ENCODE measurements around the gene G6PC2. TPM values are rescaled to one million over a fixed set of nuclear protein-coding genes. Genes with fewer than 3 reads are reported as not detected.

Gene G6PC2
- total RNA-seq, 1 experiment from 2014 or later, result not detected

DNA sequence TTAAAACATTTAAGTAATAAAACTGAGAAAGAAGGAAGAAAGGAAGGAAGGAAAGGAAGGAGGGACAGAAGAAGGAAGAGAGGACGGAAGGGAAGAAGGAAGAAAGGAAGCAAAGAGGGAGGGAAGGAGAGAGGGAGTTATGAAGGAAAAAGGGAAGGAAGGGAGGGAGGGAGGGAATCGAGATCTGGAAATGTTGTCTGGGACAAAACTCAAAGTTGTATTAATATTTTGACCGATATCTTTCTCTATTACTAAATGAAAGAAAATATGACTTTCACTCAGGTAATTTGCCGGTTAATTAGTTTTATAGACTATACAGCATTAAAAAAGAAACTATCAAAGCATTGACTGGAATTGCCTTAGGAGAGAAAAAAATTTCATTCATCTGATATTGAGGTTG, 44.4 kb downstream of the G6PC2 start:
- Mint-ChIP-seq H3K4me3 (ENCODE audit: unreplicated experiment) (no peak overlapping the region), H3K4me1 (ENCODE audit: low read depth, unreplicated experiment) (no peaks in the 10 kb centered on the region), H3K36me3 (ENCODE audit: insufficient read depth, unreplicated experiment) (no peaks in the 10 kb centered on the region), H3K27ac (ENCODE audit: unreplicated experiment) (no peak overlapping the region), H3K9me3 (ENCODE audit: unreplicated experiment) (no peaks in the 10 kb centered on the region), H3K27me3 (ENCODE audit: insufficient read depth, unreplicated experiment) (peaks cover 17% of the 10 kb centered on the region)
- Histone ChIP-seq H3K27me3 (replicated peaks; ENCODE audit: control insufficient read depth, insufficient read depth, low read length) (no peaks in the 10 kb centered on the region), H3K4me1 (no peaks in the 10 kb centered on the region), H3K36me3 (ENCODE audit: control insufficient read depth, insufficient read depth, low read length) (no peaks in the 10 kb centered on the region), H3K9me3 (no peaks in the 10 kb centered on the region), H3K4me3 (ENCODE audit: low read depth, low read length) (no peak overlapping the region)
- TF ChIP-seq, protein P1, sequence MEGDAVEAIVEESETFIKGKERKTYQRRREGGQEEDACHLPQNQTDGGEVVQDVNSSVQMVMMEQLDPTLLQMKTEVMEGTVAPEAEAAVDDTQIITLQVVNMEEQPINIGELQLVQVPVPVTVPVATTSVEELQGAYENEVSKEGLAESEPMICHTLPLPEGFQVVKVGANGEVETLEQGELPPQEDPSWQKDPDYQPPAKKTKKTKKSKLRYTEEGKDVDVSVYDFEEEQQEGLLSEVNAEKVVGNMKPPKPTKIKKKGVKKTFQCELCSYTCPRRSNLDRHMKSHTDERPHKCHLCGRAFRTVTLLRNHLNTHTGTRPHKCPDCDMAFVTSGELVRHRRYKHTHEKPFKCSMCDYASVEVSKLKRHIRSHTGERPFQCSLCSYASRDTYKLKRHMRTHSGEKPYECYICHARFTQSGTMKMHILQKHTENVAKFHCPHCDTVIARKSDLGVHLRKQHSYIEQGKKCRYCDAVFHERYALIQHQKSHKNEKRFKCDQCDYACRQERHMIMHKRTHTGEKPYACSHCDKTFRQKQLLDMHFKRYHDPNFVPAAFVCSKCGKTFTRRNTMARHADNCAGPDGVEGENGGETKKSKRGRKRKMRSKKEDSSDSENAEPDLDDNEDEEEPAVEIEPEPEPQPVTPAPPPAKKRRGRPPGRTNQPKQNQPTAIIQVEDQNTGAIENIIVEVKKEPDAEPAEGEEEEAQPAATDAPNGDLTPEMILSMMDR (IDR thresholded peaks at IDR 0.05; ENCODE audit: insufficient read depth in 1 of 2, low read depth in 1 of 2, low read length in 1 of 2, severe bottlenecking in 1 of 2, unreplicated experiment in 1 of 2), result no peak
- no TSS peak for BruUV-seq (replicated peaks)
- ChIA-PET POLR2A (no interaction called here), CTCF (no interaction called here)
- intact Hi-C loops (cut with micrococcal nuclease; ENCODE audit: unreplicated experiment), result loop anchor here (5.0 kb wide), 1 partner anchor 452 kb away; no protein-coding TSS in a partner anchor
- DNase-seq, result no peak

DNA sequence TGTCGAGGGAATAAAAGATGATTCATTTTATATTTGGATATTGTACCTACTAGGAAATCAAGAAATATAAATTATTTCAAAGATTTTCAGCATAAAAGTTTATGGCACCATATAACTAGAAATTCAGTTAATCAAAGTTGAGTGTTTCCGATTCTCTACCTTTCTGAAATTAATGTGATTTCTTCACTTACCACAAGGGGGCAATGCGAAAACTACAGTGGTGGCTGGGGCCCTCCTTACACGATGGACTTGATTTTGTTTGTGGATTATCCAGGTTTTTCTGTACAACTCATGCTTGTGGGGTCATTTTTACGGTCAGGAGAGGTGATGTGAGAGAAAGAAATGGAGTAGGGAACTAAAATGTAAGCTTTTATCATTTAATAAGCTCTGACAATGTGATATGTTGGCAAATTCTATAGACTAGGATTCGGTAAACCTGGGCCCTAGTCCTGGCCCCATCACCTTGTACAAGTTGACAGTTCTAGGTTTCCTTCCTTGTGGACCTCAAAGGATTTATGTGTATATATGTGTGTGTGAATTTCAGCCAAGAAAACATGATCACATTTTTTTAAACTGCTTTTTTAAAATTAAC, 47.6 kb downstream of the G6PC2 start:
- POLR2A ChIA-PET, result no interaction called here
- Mint-ChIP-seq H3K27ac (ENCODE audit: unreplicated experiment) (no peak overlapping the region), H3K27me3 (ENCODE audit: insufficient read depth, unreplicated experiment) (peaks cover 16% of the 10 kb centered on the region), H3K9me3 (ENCODE audit: unreplicated experiment) (peaks cover 19% of the 10 kb centered on the region), H3K4me3 (ENCODE audit: unreplicated experiment) (no peak overlapping the region), H3K4me1 (ENCODE audit: low read depth, unreplicated experiment) (no peaks in the 10 kb centered on the region), H3K36me3 (ENCODE audit: insufficient read depth, unreplicated experiment) (no peaks in the 10 kb centered on the region)
- no peaks in the 10 kb centered on the region for H3K27me3 ChIP-seq (replicated peaks; ENCODE audit: control insufficient read depth, insufficient read depth, low read length)
- peak in 1 of 2 experiments; percentile 24 for DNase-seq
- TF ChIP-seq, protein P1 (IDR thresholded peaks at IDR 0.05; ENCODE audit: insufficient read depth in 1 of 2, low read depth in 1 of 2, low read length in 1 of 2, severe bottlenecking in 1 of 2, unreplicated experiment in 1 of 2), result peak; percentile 49
- no peaks in the 10 kb centered on the region for H3K36me3 ChIP-seq (ENCODE audit: control insufficient read depth, insufficient read depth, low read length)
- no peak overlapping the region for H3K4me3 ChIP-seq (ENCODE audit: low read depth, low read length)
- CTCF ChIA-PET, result no interaction called here
- no peaks in the 10 kb centered on the region for H3K9me3 ChIP-seq
- no TSS peak for BruUV-seq (replicated peaks)
- no peaks in the 10 kb centered on the region for H3K4me1 ChIP-seq
- intact Hi-C loops (cut with micrococcal nuclease; ENCODE audit: unreplicated experiment), result loop anchor here (5.0 kb wide), 1 partner anchor 449 kb away; no protein-coding TSS in a partner anchor

DNA sequence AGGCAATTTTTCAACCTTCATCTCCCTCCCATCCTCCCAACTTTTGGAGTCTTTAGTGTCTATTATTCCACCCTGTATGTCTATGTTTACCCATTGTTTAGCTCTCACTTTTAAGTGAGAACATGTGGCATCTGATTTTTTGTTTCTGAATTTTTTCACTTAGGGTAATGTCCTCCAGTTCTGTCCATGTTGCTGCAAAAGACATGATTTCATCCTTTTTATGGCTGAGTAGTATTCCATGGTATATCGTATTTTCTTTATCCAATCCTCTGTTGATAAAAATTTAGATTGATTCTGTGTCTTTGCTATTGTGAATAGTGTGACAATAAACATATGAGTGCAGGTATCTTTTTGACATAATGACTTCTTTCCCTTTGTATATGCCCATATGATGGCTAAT, 48.2 kb downstream of the G6PC2 start:
- Histone ChIP-seq H3K4me3 (ENCODE audit: low read depth, low read length) (no peak overlapping the region), H3K4me1 (no peaks in the 10 kb centered on the region), H3K36me3 (ENCODE audit: control insufficient read depth, insufficient read depth, low read length) (no peaks in the 10 kb centered on the region), H3K9me3 (no peaks in the 10 kb centered on the region), H3K27me3 (replicated peaks; ENCODE audit: control insufficient read depth, insufficient read depth, low read length) (no peaks in the 10 kb centered on the region)
- H3K27me3 Mint-ChIP-seq (ENCODE audit: insufficient read depth, unreplicated experiment), result peaks cover 16% of the 10 kb centered on the region
- no peaks in the 10 kb centered on the region for H3K4me1 Mint-ChIP-seq (ENCODE audit: low read depth, unreplicated experiment)
- intact Hi-C loops (cut with micrococcal nuclease; ENCODE audit: unreplicated experiment), result loop anchor here (5.0 kb wide), 1 partner anchor 448 kb away; no protein-coding TSS in a partner anchor
- no peak overlapping the region for H3K27ac Mint-ChIP-seq (ENCODE audit: unreplicated experiment)
- ChIA-PET CTCF (interaction anchor here (0.5 kb wide), 1 partner anchor 474 kb away, joined by 3 read pairs; no protein-coding TSS in a partner anchor), POLR2A (no interaction called here)
- BruUV-seq (replicated peaks), result no TSS peak
- TF ChIP-seq, protein P1 (IDR thresholded peaks at IDR 0.05; ENCODE audit: insufficient read depth in 1 of 2, low read depth in 1 of 2, low read length in 1 of 2, severe bottlenecking in 1 of 2, unreplicated experiment in 1 of 2), result no peak
- H3K9me3 Mint-ChIP-seq (ENCODE audit: unreplicated experiment), result peaks cover 19% of the 10 kb centered on the region
- H3K36me3 Mint-ChIP-seq (ENCODE audit: insufficient read depth, unreplicated experiment), result no peaks in the 10 kb centered on the region
- DNase-seq, result no peak
- no peak overlapping the region for H3K4me3 Mint-ChIP-seq (ENCODE audit: unreplicated experiment)
